H9 (cell line): ENCODE results near the gene RAD51D. TPM values are rescaled to one million over a fixed set of nuclear protein-coding genes. Genes with fewer than 3 reads are reported as not detected.
"Not testable (repeated sequence)": the region's sequence is repeated elsewhere in the genome, so short reads cannot be mapped to it uniquely, and the experiment has no call there.

Experiments
- DNase-seq: peaks from one replicate; pipeline ENCODE4 v3.0.0-alpha.2; 2017
- H2AFZ ChIP-seq: one replicate; pipeline ENCODE4 v1.6.1; 2013; ENCODE audit warnings: mild to moderate bottlenecking, low read length, control low read depth, moderate library complexity
- H2AK5ac ChIP-seq: 2 replicates; pipeline ENCODE4 v1.6.1; 2013; ENCODE audit warnings: low read length, control low read depth, mixed read lengths; ENCODE audit not compliant: insufficient read length
- H2BK120ac ChIP-seq: one replicate; pipeline ENCODE4 v1.6.1; 2013; ENCODE audit warnings: low read depth, mild to moderate bottlenecking, low read length, control low read depth, inconsistent platforms; ENCODE audit not compliant: poor library complexity, severe bottlenecking
- H2BK12ac ChIP-seq: 2 replicates; pipeline ENCODE4 v1.6.1; 2013; ENCODE audit warnings: low read length, control low read depth, mixed read lengths, low read depth; ENCODE audit not compliant: insufficient read length
- H2BK15ac ChIP-seq: 2 replicates; pipeline ENCODE4 v1.6.1; 2013; ENCODE audit warnings: low read depth, low read length, control low read depth
- H2BK20ac ChIP-seq: one replicate; pipeline ENCODE4 v1.6.1; 2013; ENCODE audit warnings: low read depth, mild to moderate bottlenecking, low read length, control low read depth, inconsistent platforms; ENCODE audit not compliant: poor library complexity, severe bottlenecking
- H2BK5ac ChIP-seq: 2 replicates; pipeline ENCODE4 v1.6.1; 2013; ENCODE audit warnings: low read length, control low read depth, mixed read lengths; ENCODE audit not compliant: insufficient read length
- H3K14ac ChIP-seq: 2 replicates; pipeline ENCODE4 v1.6.1; 2013; ENCODE audit warnings: low read length, control low read depth; ENCODE audit not compliant: insufficient read depth
- H3K18ac ChIP-seq: 2 replicates; pipeline ENCODE4 v1.6.1; 2013; ENCODE audit warnings: low read depth, mild to moderate bottlenecking, mixed read lengths, low read length, control low read depth; ENCODE audit not compliant: insufficient read length
- H3K23ac ChIP-seq: 2 replicates; pipeline ENCODE4 v1.6.1; 2013; ENCODE audit warnings: low read length, control low read depth, mixed read lengths, low read depth; ENCODE audit not compliant: insufficient read length
- H3K23me2 ChIP-seq: 2 replicates; pipeline ENCODE4 v1.6.1; 2013; ENCODE audit warnings: low read depth, mild to moderate bottlenecking, mixed read lengths, low read length, control low read depth; ENCODE audit not compliant: insufficient read length, poor library complexity, severe bottlenecking
- H3K27ac ChIP-seq: 2 replicates; pipeline ENCODE4 v1.5.1; 2013; ENCODE audit warnings: low read length, control low read depth, mixed read lengths, low read depth; ENCODE audit not compliant: insufficient read length
- H3K27me3 ChIP-seq: 2 replicates; pipeline ENCODE4 v1.6.1; 2013; ENCODE audit warnings: low read length, control low read depth, inconsistent platforms; ENCODE audit not compliant: insufficient read depth
- H3K4ac ChIP-seq: 2 replicates; pipeline ENCODE4 v1.6.1; 2013; ENCODE audit warnings: low read depth, mild to moderate bottlenecking, control low read depth, inconsistent platforms, low read length, moderate library complexity
- H3K4me1 ChIP-seq: 2 replicates; pipeline ENCODE4 v1.6.1; 2013; ENCODE audit warnings: low read length, control low read depth, inconsistent platforms; ENCODE audit not compliant: insufficient read depth
- H3K4me2 ChIP-seq: 2 replicates; pipeline ENCODE4 v1.6.1; 2013; ENCODE audit warnings: low read length, control low read depth, mixed read lengths; ENCODE audit not compliant: insufficient read length, insufficient read depth
- H3K56ac ChIP-seq: 2 replicates; pipeline ENCODE4 v1.6.1; 2013; ENCODE audit warnings: low read depth, mild to moderate bottlenecking, mixed read lengths, low read length, control low read depth; ENCODE audit not compliant: insufficient read length
- H3K79me1 ChIP-seq: 2 replicates; pipeline ENCODE4 v1.6.1; 2013; ENCODE audit warnings: low read depth, mild to moderate bottlenecking, moderate library complexity, low read length, control low read depth, inconsistent platforms; ENCODE audit not compliant: insufficient read depth, poor library complexity, severe bottlenecking
- H3K79me2 ChIP-seq: 2 replicates; pipeline ENCODE4 v1.6.1; 2013; ENCODE audit warnings: low read length, control low read depth, inconsistent platforms; ENCODE audit not compliant: insufficient read depth
- H3K9ac ChIP-seq: 2 replicates; pipeline ENCODE4 v1.6.1; 2013; ENCODE audit warnings: low read length, control low read depth, mixed read lengths; ENCODE audit not compliant: insufficient read length; ENCODE audit errors: extremely low read depth
- H3K9me3 ChIP-seq: one replicate; pipeline ENCODE4 v1.6.1; 2013; ENCODE audit warnings: low read depth, low read length, inconsistent platforms; ENCODE audit not compliant: control insufficient read depth
- H3T11ph ChIP-seq: one replicate; pipeline ENCODE4 v1.6.1; 2013; ENCODE audit warnings: mild to moderate bottlenecking, low read length, control low read depth, inconsistent platforms
- H4K20me1 ChIP-seq: one replicate; pipeline ENCODE4 v1.6.1; 2013; ENCODE audit not compliant: control insufficient read depth, insufficient read length, insufficient read depth
- H4K5ac ChIP-seq: 2 replicates; pipeline ENCODE4 v1.6.1; 2013; ENCODE audit warnings: low read depth, mild to moderate bottlenecking, mixed read lengths, low read length, control low read depth; ENCODE audit not compliant: insufficient read length
- H4K8ac ChIP-seq: replicated peaks from 2 replicates; pipeline ENCODE4 v1.6.1; 2013; ENCODE audit warnings: low read length, control low read depth, mixed read lengths, low read depth; ENCODE audit not compliant: insufficient read length
- H4K91ac ChIP-seq: 2 replicates; pipeline ENCODE4 v1.6.1; 2013; ENCODE audit warnings: low read depth, mild to moderate bottlenecking, moderate library complexity, mixed read lengths, low read length, control low read depth; ENCODE audit not compliant: insufficient read length
- H3K27ac Mint-ChIP-seq, 3 experiments: 2 replicates in 2 of 3; 3 replicates in 1 of 3; pipeline ENCODE4 v1.8.0; 2020 to 2021; ENCODE audit warnings: mixed read lengths in 3 of 3, mild to moderate bottlenecking in 1 of 3, moderate library complexity in 1 of 3
- H3K27me3 Mint-ChIP-seq: 2 replicates; pipeline ENCODE4 v1.8.0; 2021; ENCODE audit warnings: low read depth, mild to moderate bottlenecking, moderate library complexity, mixed read lengths
- H3K36me3 Mint-ChIP-seq, 3 experiments: 2 replicates in 2 of 3; 3 replicates in 1 of 3; pipeline ENCODE4 v1.8.0; 2020 to 2021; ENCODE audit warnings: low read depth in 3 of 3, mixed read lengths in 3 of 3; ENCODE audit not compliant: insufficient read depth in 1 of 3
- H3K4me1 Mint-ChIP-seq, 2 experiments: 2 replicates each; pipeline ENCODE4 v1.8.0; 2020; ENCODE audit warnings: mixed read lengths in 2 of 2
- H3K4me3 Mint-ChIP-seq, 2 experiments: 2 replicates in 1 of 2; 3 replicates in 1 of 2; pipeline ENCODE4 v1.8.0; 2020 to 2021; ENCODE audit warnings: mild to moderate bottlenecking in 2 of 2, mixed read lengths in 2 of 2, moderate library complexity in 1 of 2
- H3K9me3 Mint-ChIP-seq, 2 experiments: 2 replicates in 1 of 2; 3 replicates in 1 of 2; pipeline ENCODE4 v1.8.0; 2020; ENCODE audit warnings: mild to moderate bottlenecking in 2 of 2, mixed read lengths in 2 of 2, moderate library complexity in 1 of 2
- WGBS: extraction: QIAGEN DNeasy Blood & Tissue Kit; methylation state at CpG from one replicate; pipeline ENCODE4 v1.1.7; 2013; ENCODE audit warnings: missing lambda C conversion rate, low lambda C conversion rate, mixed read lengths; ENCODE audit not compliant: insufficient read length; ENCODE audit errors: extremely low coverage; 5-methylcytosine and 5-hydroxymethylcytosine counted together
- total RNA-seq: library from RNA; stranded (reverse); gene quantifications from 2 replicates; pipeline ENCODE4 v1.2.1, GENCODE V29; 2021
- TF ChIP-seq, protein P1 (sequence below): fragments of 200-600 bp; sonication (generic); conservative IDR thresholded peaks from 3 replicates; pipeline ENCODE4 v1.8.0; 2021; ENCODE audit warnings: antibody characterized with exemption, mild to moderate bottlenecking

The RAD51D gene
- total RNA-seq, 1 experiment from 2014 or later, result 15.8 TPM

DNA sequence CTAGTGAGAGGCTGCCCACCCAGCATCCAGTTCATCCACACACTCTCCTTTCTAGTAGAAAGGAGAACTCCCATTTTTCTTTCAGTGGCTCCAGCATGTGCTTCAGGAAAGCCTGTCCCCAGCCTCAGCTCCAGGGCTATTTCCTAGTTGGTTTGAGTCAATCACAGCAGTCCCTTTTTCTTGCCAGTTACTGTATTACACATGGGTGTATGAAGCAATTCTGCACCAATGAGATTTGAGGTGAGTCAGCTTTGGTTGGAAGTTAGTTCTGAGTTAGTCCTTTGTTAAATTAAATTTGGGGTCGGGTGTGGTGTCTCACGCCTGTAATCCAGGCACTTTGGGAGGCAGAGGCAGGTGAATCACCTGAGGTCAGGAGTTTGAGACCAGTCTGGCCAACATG is 24.8 kb downstream of the RAD51D start:
- H3K18ac ChIP-seq, result no peak overlapping the region
- H2AK5ac ChIP-seq, result no peak overlapping the region
- no peak for DNase-seq
- H3K27ac Mint-ChIP-seq, result peak overlapping the region in 1 of 3 experiments; percentile 52; a peak in 2 of 7 replicates
- no peak overlapping the region for H3K9ac ChIP-seq
- H4K20me1 ChIP-seq, result no peaks in the 10 kb centered on the region
- H4K91ac ChIP-seq, result no peak overlapping the region
- H3K9me3 Mint-ChIP-seq, result no peaks in the 10 kb centered on the region
- H3K4ac ChIP-seq, result no peak overlapping the region
- no peak overlapping the region for H3K56ac ChIP-seq
- H3K4me2 ChIP-seq, result no peak overlapping the region
- no peaks in the 10 kb centered on the region for H3K27me3 Mint-ChIP-seq
- H2BK120ac ChIP-seq, result no peak overlapping the region
- H2BK12ac ChIP-seq, result no peak overlapping the region
- no peak overlapping the region for H2BK20ac ChIP-seq
- no peaks in the 10 kb centered on the region for H3K79me2 ChIP-seq
- H3K36me3 Mint-ChIP-seq, result peaks cover 2 to 5% (median 4%) of the 10 kb centered on the region in 3 experiments; a peak in 2 of 7 replicates
- no peaks in the 10 kb centered on the region; the same call in 1 of the 2 replicates for H3K4me1 ChIP-seq
- no peak overlapping the region for H4K5ac ChIP-seq
- no peak overlapping the region for H3K23ac ChIP-seq
- no peaks in the 10 kb centered on the region for H3K27me3 ChIP-seq
- no peak overlapping the region for H3K14ac ChIP-seq
- H4K8ac ChIP-seq, result no peak overlapping the region
- no peaks in the 10 kb centered on the region for H3K79me1 ChIP-seq
- no peak overlapping the region for H3K27ac ChIP-seq
- H3K4me1 Mint-ChIP-seq, result peaks cover under 1 to 3% of the 10 kb centered on the region in 2 experiments; a peak in 1 of 4 replicates
- no CpG with 5 or more reads among the region's 2 CpGs for WGBS
- no peak overlapping the region for H3T11ph ChIP-seq
- H3K23me2 ChIP-seq, result no peaks in the 10 kb centered on the region
- no peak overlapping the region for H2BK15ac ChIP-seq
- H3K4me3 Mint-ChIP-seq, result no peak overlapping the region
- no peak overlapping the region for H2BK5ac ChIP-seq
- no peak overlapping the region for H2AFZ ChIP-seq
- TF ChIP-seq, protein P1, sequence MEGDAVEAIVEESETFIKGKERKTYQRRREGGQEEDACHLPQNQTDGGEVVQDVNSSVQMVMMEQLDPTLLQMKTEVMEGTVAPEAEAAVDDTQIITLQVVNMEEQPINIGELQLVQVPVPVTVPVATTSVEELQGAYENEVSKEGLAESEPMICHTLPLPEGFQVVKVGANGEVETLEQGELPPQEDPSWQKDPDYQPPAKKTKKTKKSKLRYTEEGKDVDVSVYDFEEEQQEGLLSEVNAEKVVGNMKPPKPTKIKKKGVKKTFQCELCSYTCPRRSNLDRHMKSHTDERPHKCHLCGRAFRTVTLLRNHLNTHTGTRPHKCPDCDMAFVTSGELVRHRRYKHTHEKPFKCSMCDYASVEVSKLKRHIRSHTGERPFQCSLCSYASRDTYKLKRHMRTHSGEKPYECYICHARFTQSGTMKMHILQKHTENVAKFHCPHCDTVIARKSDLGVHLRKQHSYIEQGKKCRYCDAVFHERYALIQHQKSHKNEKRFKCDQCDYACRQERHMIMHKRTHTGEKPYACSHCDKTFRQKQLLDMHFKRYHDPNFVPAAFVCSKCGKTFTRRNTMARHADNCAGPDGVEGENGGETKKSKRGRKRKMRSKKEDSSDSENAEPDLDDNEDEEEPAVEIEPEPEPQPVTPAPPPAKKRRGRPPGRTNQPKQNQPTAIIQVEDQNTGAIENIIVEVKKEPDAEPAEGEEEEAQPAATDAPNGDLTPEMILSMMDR, result no peak
- H3K9me3 ChIP-seq, result no peaks in the 10 kb centered on the region

DNA sequence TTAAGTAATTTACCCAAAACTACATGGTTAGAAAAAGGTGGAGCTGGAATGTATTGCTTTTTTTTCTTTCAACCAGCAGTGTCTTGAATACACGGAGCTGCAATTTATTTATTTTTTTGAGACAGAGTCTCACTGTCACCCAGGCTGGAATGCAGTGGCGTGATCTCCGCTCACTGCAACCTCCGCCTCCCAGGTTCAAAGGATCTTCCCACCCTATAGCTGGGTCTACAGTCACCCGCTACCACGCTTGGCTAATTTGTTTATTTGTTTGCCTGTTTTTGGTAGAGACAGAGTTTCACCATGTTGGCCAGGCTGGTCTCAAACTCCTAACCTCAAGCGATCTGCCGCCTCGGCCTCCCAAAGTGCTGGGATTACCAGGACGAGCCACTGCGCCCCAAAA is 29.0 kb downstream of the RAD51D start:
- peaks cover 34% of the 10 kb centered on the region in 2 experiments for H3K4me1 Mint-ChIP-seq
- H2AFZ ChIP-seq, H4K20me1 ChIP-seq, H2AK5ac ChIP-seq, H2BK5ac ChIP-seq, H3K9me3 ChIP-seq, H3K27ac Mint-ChIP-seq, H3K36me3 Mint-ChIP-seq, H3K79me1 ChIP-seq, H3K18ac ChIP-seq, H2BK120ac ChIP-seq, H3K27me3 Mint-ChIP-seq, H3T11ph ChIP-seq, H4K8ac ChIP-seq, H4K91ac ChIP-seq, H3K79me2 ChIP-seq, H3K4ac ChIP-seq, H3K4me2 ChIP-seq, H3K4me1 ChIP-seq, H3K9me3 Mint-ChIP-seq, H3K56ac ChIP-seq, H2BK15ac ChIP-seq, H3K4me3 Mint-ChIP-seq, H3K14ac ChIP-seq, H4K5ac ChIP-seq, H3K23ac ChIP-seq, H3K9ac ChIP-seq, H3K27me3 ChIP-seq, H2BK20ac ChIP-seq, H3K27ac ChIP-seq, H2BK12ac ChIP-seq, DNase-seq: not testable (repeated sequence)
- WGBS, result no CpG with 5 or more reads among the region's 11 CpGs
- H3K23me2 ChIP-seq, result peaks cover 15% of the 10 kb centered on the region
